Gastrocnemius medialis (tissue), 4 donors: ENCODE measurements around the gene TBC1D8.

ENCODE experiments used
- CTCF ChIP-seq, 5 experiments: fragments of 450-650 bp in 3 of 5; fragments of 200-600 bp in 2 of 5; sonication (generic) in 2 of 5; IDR thresholded peaks in 4 of 5; conservative IDR thresholded peaks in 1 of 5; 1 replicate in 4 of 5; 2 replicates in 1 of 5; pipeline ENCODE4 v1.5.1; 2016 to 2019; ENCODE audit warnings: antibody characterized with exemption in 5 of 5, mild to moderate bottlenecking in 3 of 5, moderate library complexity in 3 of 5
- POLR2A ChIP-seq, 2 donors: fragments of 450-650 bp; IDR thresholded peaks; one replicate each; pipeline ENCODE4 v1.6.1; 2017; ENCODE audit warnings: antibody characterized with exemption in 2 of 2, mild to moderate bottlenecking in 2 of 2, moderate library complexity in 2 of 2

DNA sequence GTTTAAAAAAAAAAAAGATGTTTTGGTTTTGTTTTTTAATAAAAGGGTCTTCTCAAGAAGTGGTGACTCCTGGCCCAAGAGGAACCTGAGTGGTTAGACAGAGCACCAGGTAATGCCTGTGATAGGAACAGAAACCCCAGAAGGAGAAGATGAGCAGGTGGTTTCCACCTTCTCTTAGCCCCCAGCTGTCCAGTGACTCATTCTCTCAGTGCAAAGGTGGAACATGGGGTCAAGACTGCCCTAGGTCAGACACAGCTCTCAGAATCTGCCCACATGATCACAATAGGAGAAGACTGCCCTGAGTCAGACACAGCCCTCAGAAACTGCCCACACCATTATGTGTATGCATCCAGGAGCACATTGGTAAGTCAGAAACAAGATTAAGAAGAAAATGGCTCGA lies 61.8 kb downstream of the TBC1D8 start:
- no peak for TF ChIP-seq CTCF (IDR thresholded peaks at IDR 0.05 in 4 of 5, conservative IDR thresholded peaks at IDR 0.05 in 1 of 5)
- TF ChIP-seq POLR2A (IDR thresholded peaks at IDR 0.05) = no peak
